ENCODE data around the gene CCDC7. TPM values are rescaled to one million over a fixed set of nuclear protein-coding genes. Genes with fewer than 3 reads are reported as not detected.
"Not testable (repeated sequence)": the region's sequence is repeated elsewhere in the genome, so short reads cannot be mapped to it uniquely, and the experiment has no call there.

CCDC7 gene
- total RNA-seq = 20.7 and 20.9 TPM in 2 replicates

DNA sequence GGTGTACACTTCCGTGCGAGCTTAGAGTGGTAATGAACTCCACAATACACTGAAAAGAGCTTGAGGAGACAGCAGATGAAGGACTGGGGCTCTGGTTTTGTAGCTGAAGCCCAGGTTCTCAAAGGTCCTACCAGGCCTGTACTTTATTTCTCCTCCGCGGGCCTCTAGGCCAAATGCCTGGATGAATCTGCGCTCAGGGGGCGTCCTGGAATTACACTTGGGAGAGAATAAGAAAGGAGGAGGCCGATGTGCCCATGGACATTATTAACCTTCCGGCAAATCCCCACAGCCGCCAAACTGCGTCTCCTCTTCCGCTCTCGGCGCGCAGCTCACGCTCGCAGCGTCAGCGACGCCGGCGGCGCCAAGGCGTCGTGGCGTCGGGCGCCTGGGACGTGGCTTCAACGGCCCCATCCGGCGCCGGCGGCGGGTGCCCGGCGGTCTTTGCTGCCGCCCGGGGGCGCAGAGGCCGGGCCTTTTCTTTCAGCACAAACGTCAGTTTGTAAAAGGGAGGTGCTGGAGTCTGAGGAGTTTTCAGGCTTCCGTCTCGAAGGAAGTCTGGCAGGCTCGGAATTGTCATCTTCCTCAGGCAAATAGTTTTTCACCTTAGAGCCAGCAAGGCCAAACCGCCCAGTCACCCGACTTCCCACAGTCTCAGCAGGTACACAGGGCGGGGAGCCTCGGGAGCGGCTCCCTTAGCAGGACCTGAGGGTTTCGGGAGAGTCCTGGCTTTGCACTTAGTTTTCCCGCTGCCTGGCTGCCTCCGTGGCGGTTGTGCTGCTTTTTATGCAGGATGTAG is at the start of gene CCDC7:
CCDC7 (plus strand) TSS at position 401 of the 796 bp plus-strand sequence. CDS start 5,503 bp downstream, outside the sequence.
- intact Hi-C loops (cut with micrococcal nuclease) = loop anchor here (1.0 to 5.0 kb wide), 6 partner anchors 13 to 691 kb away; partner anchors contain the start of genes ITGB1 and KIF5B

DNA sequence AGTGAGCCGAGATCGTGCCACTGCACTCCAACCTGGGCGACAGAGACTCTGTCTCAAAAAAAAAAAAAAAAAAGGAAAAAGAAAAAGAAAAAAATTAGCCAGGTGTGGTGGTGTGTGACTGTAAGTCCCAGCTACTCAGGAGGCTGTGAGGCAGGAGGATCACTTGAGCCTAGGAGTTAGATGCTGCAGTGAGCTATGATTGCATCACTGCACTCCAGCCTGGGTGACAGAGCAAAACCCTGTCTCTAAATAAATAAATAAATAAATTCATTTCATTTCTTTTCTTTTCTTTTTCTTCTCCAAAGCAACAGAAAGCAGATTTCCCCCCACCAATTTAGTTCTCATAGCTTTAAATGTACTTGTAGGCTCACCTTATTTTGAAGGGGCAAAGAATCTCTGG is 48.8 kb upstream of the CCDC7 start:
- intact Hi-C loops (cut with micrococcal nuclease) = not testable (repeated sequence)

DNA sequence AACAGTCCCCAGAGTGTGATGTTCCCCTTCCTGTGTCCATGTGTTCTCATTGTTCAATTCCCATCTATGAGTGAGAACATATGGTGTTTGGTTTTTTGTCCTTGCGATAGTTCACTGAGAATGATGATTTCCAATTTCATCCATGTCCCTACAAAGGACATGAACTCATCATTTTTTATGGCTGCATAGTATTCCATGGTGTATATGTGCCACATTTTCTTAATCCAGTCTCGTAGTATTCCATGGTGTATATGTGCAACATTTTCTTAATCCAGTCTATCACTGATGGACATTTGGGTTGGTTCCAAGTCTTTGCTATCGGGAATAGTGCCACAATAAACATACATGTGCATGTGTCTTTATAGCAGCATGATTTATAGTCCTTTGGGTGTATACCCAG is 46.2 kb upstream of the CCDC7 start:
- intact Hi-C loops (cut with micrococcal nuclease) = not testable (repeated sequence)

DNA sequence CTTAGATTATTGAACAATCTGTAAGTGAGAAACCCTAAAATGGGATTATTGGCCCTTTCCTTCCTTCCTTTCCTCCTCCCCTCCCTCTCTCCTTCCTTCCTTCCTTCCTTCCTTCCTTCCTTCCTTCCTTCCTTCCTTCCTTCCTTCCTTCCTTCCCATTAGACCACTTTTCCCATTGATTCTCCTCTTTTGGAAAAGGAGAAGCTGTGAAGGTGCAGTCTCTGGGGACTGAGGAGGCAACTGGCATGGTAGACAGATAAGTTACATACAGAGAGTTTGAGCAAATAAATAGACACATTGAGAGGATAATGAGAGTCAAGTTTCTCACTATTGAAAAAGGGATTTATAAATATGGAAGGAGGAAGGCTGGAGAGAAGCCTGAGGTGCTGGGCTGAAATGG is 45.0 kb upstream of the CCDC7 start:
- intact Hi-C loops (cut with micrococcal nuclease) = no loop called here

DNA sequence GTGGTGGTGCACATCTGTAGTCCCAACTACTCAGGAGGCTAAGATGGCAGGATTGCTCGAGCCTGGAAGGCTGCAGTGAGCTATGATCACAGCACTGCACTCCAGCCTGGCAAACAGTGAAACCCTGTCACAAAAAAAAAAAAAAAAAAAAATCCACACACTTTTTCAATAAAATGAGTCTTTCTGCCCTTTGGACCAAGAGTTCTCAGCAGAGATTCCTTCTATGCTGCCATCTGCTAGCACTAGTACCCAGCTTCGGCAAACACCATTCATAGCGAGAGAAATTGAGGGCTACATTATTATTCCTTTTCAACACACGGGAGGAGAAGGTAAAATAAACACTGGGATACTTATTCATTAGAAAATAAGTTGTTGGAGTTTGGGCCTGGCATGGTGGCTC is 43.4 kb upstream of the CCDC7 start:
- intact Hi-C loops (cut with micrococcal nuclease) = no loop called here

DNA sequence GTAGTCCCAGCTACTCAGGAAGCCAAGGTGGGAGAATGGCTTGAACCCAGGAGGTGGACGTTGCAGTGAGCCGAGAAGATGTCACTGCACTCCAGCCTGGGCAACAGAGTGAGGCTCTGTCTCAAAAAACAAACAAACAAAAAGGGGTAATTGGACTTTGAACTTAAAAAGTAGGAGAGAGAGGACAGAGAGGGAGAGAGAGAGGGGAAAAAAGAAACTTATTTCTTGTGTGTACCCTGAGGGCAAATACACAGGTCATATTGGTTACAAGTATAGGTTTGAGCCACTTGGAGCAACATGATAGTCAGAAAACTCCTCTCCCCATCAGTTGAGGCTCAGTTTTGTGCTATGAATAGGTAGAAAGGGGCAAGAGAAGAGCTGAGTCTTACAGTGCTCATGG is 42.8 kb upstream of the CCDC7 start:
- intact Hi-C loops (cut with micrococcal nuclease) = no loop called here

DNA sequence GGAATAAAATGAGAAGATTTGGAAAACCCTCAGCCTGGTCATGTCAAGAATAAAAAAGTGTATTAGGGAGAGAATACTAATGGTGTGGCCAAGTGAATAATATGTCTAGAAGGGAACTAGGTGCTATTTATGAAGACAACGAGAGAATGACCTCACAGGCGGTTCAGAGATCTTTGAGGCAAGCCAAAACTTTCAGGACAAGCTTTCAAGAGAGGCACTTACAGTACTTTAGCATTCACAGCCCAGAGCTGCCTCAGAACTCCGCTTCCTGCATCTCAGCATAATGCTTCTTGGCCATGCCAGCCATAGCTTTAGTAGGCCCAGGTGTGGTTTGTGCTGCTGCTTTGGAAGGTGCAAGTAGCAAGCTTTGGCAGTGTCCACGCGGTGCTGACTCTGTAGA is 37.2 kb upstream of the CCDC7 start:
- intact Hi-C loops (cut with micrococcal nuclease) = no loop called here

DNA sequence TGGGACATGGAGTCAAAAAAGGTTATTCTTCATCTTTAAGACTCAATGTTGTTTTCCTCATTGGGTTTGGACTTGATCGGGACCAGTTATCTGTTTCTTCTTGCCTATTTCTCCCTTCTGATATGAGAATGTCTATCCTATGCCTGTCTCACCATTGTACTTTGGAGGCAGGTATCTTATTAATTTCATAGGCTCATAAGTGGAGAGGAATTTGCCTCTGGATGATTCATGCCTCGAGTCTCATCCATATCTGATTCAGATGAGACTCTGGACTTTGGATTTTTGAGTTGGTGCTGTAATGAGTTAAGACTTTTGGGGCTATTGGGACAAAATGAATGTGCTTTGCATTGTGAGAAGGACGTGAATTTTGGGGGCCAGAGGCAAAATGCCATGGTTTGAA is 36.2 kb upstream of the CCDC7 start:
- intact Hi-C loops (cut with micrococcal nuclease) = no loop called here

DNA sequence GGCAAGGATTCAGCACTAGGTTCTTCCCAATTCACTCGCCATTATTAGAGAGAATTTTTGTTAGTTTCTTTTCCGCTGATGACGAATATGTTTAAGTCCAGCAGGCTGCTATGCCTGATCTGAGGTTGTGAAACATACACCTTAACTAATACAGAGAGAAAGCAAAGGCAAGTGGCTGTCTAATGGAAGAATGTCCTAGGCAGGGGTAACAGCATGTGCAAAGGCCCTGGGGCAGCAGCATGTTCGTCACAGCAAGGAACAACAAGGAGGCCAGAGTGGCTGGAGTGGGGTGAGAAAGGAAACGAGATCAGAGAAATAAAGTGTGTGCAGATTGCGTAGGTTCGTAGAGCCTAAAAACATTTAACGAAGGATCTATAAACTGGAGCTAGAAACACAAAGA is 35.4 kb upstream of the CCDC7 start:
- intact Hi-C loops (cut with micrococcal nuclease) = no loop called here

DNA sequence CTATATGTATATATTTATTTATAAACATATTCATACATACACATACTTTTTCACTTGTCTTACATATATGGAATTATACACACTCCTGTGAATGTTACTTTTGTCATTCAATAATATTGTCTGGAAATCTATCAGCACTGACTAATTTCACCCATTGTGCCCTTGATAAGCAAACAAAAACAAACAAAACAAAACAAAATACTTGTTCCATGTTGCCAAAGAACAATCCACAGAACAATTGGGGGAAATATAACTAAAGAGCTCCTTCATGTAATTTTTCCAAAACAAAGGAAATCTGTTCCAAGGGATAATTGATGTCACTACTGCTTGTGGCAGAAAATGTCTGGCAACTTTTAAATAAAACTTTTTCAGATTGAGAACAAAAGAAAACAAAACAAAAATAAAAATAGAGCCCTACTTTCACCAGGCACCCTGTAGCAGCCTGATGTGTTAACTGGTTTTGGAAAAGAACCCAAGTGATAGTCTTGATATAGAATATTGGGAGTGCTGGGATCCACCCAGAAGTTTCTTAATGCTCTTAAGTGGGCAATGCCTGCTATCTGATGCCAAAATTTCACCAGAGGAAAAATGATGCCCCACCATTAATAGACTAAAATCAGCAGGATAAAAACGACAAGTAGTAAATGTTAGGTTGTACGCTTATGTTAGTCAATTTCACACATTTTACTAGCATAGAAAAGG is 34.0 kb upstream of the CCDC7 start:
- intact Hi-C loops (cut with micrococcal nuclease) = no loop called here

DNA sequence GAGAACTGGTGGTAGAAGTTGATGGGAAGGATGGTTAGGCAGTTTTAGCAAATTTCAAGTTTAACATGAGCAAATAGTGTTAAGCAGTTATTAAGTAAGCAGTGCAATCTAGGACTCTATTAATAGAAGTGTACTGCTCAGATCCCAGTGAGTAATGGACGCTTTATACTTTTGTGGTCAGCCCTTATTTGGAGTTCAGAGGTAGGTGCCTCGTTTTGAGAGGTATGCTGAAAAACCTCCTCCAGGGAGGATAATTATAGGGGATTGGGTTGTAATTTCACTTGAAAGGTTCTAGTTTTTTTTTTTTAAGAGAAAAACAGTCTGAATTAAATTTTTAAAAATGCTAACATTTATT is 33.5 kb upstream of the CCDC7 start:
- intact Hi-C loops (cut with micrococcal nuclease) = no loop called here

DNA sequence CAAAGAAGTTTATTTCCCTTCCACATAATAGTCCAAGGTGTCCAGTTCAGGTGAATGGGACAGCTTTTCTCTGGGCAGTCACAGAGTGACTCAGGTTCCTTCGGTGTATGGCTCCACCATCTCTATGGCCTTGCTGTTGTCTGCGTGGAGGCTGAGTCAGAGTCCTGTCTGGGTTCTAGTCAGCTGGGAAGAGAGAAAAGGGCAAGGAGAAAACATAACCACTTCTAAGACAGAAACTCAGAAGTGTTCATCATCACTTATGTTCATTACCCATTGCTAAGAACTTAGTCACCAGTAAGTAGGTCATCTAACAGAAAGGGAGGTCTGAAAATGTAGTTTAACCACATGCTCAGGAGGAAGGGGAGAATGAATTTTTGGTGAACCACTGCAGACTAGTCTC is 32.4 kb upstream of the CCDC7 start:
- intact Hi-C loops (cut with micrococcal nuclease) = no loop called here

DNA sequence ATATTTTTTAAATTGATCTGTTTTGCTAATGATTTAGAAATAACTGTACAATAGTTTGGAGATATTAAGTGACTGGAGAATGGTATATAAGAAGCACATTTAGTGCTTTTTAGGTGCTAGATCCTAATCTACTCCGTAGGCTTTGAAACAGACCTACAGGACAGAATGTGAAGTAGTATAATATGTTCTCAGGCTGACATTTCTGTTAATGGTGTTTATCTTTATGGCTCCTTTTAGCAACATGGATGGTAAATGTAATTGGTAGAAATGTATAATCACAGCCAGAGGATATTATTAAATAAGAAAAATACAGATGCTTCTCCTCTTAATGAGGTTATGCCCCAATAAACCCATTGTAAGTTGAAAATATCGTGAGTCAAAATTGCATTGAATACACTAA is 30.6 kb upstream of the CCDC7 start:
- intact Hi-C loops (cut with micrococcal nuclease) = no loop called here

DNA sequence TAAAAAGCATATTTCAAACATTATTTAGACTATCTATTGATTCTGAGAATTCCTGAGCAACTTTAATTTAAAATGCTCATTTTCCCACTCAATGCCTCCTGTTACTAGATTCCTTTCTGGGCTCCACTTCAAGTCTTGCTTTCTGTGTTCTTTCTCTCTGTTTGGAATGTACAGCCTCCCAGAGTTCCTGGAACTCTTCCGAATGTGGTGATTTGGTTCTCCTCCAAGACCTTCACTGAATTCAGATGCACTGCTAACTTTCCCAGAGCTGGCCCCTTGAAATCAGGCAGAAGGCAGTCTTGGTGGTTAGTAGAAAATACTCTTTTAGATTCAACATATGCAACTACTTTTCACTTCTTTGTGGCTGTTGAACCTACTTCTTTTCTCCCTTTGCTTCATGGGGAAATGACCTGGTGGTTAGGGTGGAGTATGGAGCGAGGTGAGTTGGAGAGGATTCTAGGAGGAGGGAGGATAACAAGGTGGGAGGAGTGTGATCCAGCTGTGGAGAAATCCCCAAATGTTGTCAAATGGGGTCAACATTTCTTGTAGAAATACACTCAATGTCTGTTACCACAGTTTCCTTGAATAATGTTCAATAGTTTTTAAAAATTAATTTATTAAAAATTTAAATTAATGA is 27.9 kb upstream of the CCDC7 start:
- intact Hi-C loops (cut with micrococcal nuclease) = no loop called here

DNA sequence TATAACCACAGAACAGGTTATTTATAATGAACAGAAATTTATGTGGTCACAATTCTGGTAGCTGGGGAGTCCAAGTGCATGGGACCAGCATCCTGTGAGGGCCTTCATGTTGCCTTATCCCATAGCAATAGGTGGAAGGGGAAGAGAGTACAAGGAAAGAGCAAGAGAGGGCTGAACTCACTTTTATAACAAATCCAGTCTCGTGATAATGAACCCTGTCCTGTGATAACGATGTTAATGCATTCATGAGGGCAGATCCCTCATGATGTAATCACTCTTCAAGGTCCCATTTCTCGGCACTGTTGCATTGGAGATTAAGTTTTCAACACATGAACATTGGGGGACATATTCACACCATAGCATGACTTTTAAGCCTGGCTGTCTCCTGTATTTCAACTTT is 27.4 kb upstream of the CCDC7 start:
- intact Hi-C loops (cut with micrococcal nuclease) = no loop called here

DNA sequence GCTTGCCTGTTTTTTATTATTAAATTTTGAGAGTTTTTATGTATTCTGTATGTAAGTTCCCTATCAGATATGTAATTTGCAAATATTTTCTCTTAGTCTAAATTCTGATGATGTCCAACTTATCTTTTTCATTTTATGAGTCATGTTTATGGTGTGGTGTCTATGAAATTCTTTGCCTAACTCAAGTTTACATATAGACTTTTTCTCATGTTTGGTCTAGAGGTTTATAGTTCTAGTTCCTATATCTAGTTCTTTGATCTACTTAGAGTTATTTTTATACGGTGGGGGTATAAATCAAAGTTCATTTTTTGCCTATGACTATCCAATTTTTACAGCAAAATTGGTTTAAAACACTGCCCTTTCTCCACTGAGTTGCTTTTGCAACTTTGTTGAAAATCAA is 26.3 kb upstream of the CCDC7 start:
- intact Hi-C loops (cut with micrococcal nuclease) = no loop called here

DNA sequence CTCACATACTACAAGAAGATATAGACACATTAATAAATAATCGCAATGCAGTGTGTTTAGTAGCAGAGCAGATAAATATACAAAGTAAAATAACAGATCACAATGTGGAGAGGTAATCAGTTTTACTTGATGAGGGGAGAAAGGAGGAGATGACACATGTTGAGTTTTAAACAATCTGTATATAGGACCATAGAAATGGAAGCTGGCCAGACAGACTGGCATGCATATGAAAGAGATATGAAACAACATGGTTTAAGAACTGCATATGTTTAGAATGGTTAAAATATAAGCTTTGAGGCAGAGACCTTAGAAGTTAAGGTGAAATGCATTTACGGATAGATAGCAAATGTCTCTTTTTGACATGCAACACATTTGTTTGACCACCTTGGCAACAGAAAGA is 19.8 kb upstream of the CCDC7 start:
- intact Hi-C loops (cut with micrococcal nuclease) = no loop called here

DNA sequence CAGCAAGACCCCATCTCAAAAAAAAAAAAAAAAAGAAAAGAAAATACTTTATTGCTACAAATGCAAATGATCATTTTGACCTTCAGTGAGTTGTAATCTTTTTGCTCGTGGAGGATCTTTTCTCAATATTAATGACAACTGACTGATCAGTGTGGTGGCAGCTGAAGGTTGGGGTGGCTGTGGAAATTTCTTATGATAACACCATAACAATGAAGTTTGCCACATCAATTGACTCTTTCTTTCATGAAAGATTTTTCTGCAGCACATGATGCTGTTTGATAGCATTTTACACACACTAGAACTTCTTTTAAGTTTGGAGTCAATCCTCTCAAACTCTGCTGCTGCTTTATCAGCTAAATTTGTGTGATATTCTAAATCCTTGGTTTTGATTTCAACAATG is 12.4 kb upstream of the CCDC7 start:
- intact Hi-C loops (cut with micrococcal nuclease) = no loop called here

DNA sequence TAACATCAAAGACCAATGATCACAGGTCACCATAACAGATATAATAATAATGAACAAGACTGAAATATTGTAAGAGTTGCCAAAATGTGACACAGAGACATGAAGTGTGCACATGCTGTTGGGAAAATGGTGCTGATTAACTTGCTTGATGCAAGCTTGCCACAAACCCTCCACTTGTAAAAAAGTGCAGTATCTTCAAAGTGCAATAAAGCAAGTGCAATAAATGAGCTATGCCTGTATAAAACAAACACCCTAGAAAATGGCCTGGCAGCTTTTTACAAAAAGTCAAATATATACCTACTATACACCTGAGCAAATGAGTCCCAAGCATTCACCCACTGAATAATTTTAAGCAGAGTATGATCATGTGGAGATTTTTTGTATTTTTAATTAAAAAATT is 9.7 kb upstream of the CCDC7 start:
- intact Hi-C loops (cut with micrococcal nuclease) = no loop called here

DNA sequence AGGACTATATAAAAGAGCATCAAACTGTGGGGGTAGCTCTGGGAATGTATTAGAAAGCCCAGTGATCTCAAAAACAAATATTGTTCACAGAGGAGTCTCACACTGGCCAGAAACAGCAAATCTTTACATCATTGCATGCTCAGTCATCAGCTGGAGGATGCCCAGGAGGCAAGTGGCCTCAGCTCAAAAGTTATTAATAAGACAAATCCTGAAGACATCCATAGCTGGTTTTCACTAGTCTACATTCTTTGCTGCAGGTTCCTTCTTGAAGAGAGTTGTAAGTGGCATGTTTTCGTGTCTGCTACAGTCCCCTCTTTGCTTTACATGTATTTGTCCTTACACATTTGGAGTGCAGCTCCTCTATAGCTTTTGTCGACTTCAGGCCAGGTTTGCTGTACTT is 8.6 kb upstream of the CCDC7 start:
- intact Hi-C loops (cut with micrococcal nuclease) = no loop called here

DNA sequence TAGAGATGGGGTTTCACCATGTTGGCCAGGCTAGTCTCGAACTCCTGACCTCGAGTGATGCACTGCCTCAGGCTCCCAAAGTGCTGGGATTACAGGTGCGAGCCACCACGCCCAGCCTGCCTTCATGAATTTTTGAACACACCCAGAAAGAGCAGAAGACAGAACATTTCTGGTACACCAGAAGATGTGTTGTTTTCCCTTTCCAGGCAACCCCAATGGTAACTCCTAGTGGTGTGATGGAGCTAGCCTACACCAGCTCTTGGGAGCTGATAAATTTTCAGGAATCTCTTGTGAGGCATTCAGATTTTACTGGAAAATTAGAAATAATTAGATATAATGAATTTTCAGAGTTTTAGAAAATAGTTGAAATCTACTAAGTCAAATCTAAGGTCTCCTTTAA is 904 bp upstream of the CCDC7 start:
- intact Hi-C loops (cut with micrococcal nuclease) = loop anchor here (5.0 kb wide), 1 partner anchor 692 kb away; no protein-coding TSS in a partner anchor
